Activated naive CD8-positive, alpha-beta T cell treated with anti-CD3 and anti-CD28 coated beads, Interleukin-2, amount 50 U/mL, for 24 hours (primary cell): ENCODE data around the gene CCNY.
"Not testable (repeated sequence)": the region's sequence is repeated elsewhere in the genome, so short reads cannot be mapped to it uniquely, and the experiment has no call there.

Experiments
- ATAC-seq: fragments of 150-1000 bp; cut with Tn5 transposase; one replicate; pipeline ENCODE4 v1.10.0; 2021
- DNase-seq: peaks from one replicate; pipeline ENCODE4 v3.0.0; 2021
- H3K27ac Mint-ChIP-seq: one replicate; pipeline ENCODE4 v1.8.0; 2021; ENCODE audit warnings: mild to moderate bottlenecking, mixed read lengths
- H3K27me3 Mint-ChIP-seq: one replicate; pipeline ENCODE4 v1.8.0; 2021; ENCODE audit warnings: mixed read lengths
- H3K36me3 Mint-ChIP-seq: one replicate; pipeline ENCODE4 v1.8.0; 2021; ENCODE audit warnings: low read depth, mixed read lengths
- H3K4me1 Mint-ChIP-seq: one replicate; pipeline ENCODE4 v1.8.0; 2021; ENCODE audit warnings: mixed read lengths
- H3K4me3 Mint-ChIP-seq: one replicate; pipeline ENCODE4 v1.8.0; 2021; ENCODE audit warnings: mild to moderate bottlenecking, moderate library complexity, mixed read lengths
- H3K9me3 Mint-ChIP-seq: one replicate; pipeline ENCODE4 v1.8.0; 2021; ENCODE audit warnings: mixed read lengths

Gene CCNY

DNA sequence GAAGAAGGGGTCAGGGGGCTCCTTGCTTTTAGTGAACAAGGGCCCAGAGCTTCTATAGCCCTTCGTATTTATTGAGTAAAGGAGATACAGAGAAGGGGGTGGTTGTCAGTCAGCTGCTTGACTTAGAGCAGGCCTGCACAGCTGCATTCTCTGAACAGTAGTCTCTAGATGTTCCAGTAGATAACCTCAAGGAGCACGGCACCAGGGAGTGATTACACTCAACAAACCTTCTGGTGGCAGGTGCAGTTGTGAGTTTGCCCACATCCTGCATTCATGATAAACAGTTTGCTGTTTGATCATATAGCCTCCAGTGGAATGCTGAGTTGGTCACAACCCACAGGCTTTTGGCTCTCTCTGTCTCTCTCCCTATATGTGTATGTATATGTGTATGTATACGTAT lies 198.8 kb downstream of the CCNY start:
- Mint-ChIP-seq H3K9me3 (peaks cover 29% of the 10 kb centered on the region), H3K27me3 (no peaks in the 10 kb centered on the region), H3K36me3 (peaks cover 80% of the 10 kb centered on the region), H3K4me1 (peaks cover 3% of the 10 kb centered on the region), H3K4me3 (no peak overlapping the region), H3K27ac (no peak overlapping the region)
- DNase-seq (no peak), ATAC-seq (no peak)

DNA sequence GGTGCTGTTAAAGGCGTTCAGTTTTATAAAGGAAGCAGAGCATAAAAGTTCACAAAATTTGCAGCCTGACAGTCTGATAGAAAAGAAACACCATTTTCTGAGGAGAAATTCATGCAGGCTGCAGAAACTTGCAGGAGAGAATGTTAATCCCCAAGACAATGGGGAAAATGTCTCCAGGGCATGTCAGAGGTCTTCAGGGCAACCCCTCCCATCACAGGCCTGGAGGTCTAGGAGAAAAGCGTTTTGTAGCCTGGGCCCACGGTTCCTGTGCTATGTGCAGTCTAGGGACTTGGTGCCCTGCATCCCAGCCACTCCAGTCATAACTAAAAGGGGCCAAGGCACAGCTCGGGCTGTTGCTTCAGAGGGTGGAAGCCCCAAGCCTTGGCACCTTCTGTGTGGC lies 200.5 kb downstream of the CCNY start:
- Mint-ChIP-seq H3K4me1 (peaks cover 15% of the 10 kb centered on the region), H3K36me3 (peaks cover 77% of the 10 kb centered on the region), H3K9me3 (peaks cover 34% of the 10 kb centered on the region), H3K27me3 (no peaks in the 10 kb centered on the region), H3K27ac (no peak overlapping the region), H3K4me3 (no peak overlapping the region)
- DNase-seq: no peak
- ATAC-seq: no peak

GRCh38 chr10:35537925-35538324 lies 201.6 kb downstream of the CCNY start:
- not testable (repeated sequence) for H3K27ac Mint-ChIP-seq
- peaks cover 75% of the 10 kb centered on the region for H3K36me3 Mint-ChIP-seq

DNA sequence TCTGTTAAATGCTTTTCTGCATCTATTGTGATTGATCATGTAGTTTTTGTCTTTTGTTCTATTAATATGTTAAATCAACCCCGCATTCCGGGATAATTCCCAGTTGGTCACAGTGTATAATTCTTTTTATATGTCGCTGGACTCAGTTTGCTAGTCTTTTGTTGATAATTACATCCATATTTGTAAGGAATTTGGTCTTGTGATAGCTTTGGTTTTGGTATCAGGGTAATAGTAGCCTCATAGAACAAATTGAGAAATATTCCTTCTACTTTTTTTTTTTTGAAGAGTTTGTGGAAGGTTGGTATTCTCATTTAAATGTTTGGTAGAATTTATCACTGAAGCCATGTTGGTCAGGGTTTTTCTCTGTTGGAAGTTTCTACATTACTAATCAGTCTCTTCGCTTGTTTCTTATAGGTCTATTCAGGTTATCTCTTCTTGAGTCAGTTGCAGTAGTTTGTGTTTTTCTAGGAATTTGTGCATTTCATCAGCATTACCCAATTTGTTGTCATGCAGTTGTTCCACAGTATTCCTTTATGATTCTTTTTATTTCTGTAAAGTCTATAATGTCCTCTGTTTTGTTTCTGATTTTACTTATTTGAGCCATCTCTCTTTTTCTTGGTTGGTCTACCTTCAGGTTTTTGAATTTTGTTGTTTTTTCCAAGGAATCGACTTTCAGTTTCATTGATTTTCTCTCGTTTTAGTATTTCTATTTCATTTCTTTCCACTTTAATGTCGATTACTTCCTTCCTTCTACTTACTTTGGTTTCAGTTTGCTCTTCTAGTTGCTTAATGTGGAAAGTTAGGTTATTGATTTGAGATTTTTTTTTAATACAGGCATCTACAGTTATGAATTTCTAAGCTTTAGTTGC lies 204.2 kb downstream of the CCNY start:
- no peak for DNase-seq
- H3K9me3 Mint-ChIP-seq: peaks cover 18% of the 10 kb centered on the region
- H3K27me3 Mint-ChIP-seq: no peaks in the 10 kb centered on the region
- no peak for ATAC-seq
- H3K4me1 Mint-ChIP-seq: peaks cover 19% of the 10 kb centered on the region
- peak overlapping the region; percentile 62 for H3K27ac Mint-ChIP-seq
- peak overlapping the region; percentile 29 for H3K4me3 Mint-ChIP-seq
- H3K36me3 Mint-ChIP-seq: peaks cover 59% of the 10 kb centered on the region

More at GRCh38 chr10:35537925-35538324, 201.6 kb downstream of the CCNY start:
- not testable (repeated sequence) for DNase-seq, ATAC-seq, H3K27me3 Mint-ChIP-seq, H3K4me3 Mint-ChIP-seq
- Mint-ChIP-seq H3K9me3 (peaks cover 34% of the 10 kb centered on the region), H3K4me1 (peaks cover 19% of the 10 kb centered on the region)

DNA sequence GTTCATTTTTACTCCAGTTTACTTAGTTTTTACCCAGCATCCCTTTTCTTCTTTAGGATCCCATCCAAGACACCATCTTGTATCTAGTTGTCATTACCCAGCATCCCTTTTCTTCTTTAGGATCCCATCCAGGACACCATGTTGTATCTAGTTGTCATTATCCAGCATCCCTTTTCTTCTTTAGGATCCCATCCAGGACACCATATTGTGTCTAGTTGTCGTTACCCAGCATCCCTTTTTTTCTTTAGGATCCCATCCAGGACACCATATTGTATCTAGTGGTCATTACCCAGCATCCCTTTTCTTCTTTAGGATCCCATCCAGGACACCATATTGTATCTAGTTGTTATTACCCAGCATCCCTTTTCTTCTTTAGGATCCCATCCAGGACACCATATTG lies 205.4 kb downstream of the CCNY start:
- no peak for ATAC-seq
- no peaks in the 10 kb centered on the region for H3K27me3 Mint-ChIP-seq
- H3K4me3 Mint-ChIP-seq: no peak overlapping the region
- peaks cover 48% of the 10 kb centered on the region for H3K36me3 Mint-ChIP-seq
- no peak overlapping the region for H3K27ac Mint-ChIP-seq
- H3K4me1 Mint-ChIP-seq: peaks cover 19% of the 10 kb centered on the region
- peaks cover 10% of the 10 kb centered on the region for H3K9me3 Mint-ChIP-seq
- DNase-seq: no peak

GRCh38 chr10:35542303-35542702 lies 206.0 kb downstream of the CCNY start:
- Mint-ChIP-seq H3K4me1 (peaks cover 19% of the 10 kb centered on the region), H3K27me3 (no peaks in the 10 kb centered on the region), H3K9me3 (peaks cover 10% of the 10 kb centered on the region), H3K36me3 (peaks cover 47% of the 10 kb centered on the region), H3K27ac (peak overlapping the region; percentile 6), H3K4me3 (no peak overlapping the region)
- ATAC-seq (no peak), DNase-seq (no peak)

DNA sequence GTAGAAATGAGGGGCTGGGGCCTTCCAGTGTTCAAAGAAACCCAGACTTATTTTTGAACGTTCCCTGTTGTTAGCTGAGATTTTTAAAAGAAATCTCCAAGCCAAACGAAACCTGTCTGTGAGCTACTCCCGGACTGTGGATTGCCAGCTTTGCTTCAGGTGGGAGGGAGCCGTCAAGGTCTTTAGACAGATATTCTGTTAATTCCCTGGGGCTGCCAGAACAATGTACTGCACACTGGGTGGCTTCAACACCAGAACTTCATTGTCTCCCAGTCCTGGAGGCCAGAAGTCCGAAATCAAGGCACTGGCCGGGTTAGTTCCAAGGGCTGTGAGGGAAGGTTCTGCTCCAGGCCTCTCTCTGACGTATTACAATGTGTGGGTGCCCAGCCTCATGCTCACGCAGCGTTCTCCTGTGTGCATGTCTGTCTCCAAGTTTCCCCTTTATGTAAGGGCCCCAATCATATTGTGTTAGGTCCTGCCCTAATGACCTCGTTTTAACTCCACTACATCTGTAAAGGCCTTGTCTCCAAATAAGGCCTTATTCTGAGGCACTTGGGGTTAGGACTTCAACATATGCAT lies 208.9 kb downstream of the CCNY start:
- ATAC-seq (no peak), DNase-seq (no peak)
- H3K4me3 Mint-ChIP-seq: no peak overlapping the region
- H3K27ac Mint-ChIP-seq: no peak overlapping the region
- H3K27me3 Mint-ChIP-seq: no peaks in the 10 kb centered on the region
- H3K36me3 Mint-ChIP-seq: peaks cover 24% of the 10 kb centered on the region
- H3K9me3 Mint-ChIP-seq: peaks cover 5% of the 10 kb centered on the region
- peaks cover 15% of the 10 kb centered on the region for H3K4me1 Mint-ChIP-seq

DNA sequence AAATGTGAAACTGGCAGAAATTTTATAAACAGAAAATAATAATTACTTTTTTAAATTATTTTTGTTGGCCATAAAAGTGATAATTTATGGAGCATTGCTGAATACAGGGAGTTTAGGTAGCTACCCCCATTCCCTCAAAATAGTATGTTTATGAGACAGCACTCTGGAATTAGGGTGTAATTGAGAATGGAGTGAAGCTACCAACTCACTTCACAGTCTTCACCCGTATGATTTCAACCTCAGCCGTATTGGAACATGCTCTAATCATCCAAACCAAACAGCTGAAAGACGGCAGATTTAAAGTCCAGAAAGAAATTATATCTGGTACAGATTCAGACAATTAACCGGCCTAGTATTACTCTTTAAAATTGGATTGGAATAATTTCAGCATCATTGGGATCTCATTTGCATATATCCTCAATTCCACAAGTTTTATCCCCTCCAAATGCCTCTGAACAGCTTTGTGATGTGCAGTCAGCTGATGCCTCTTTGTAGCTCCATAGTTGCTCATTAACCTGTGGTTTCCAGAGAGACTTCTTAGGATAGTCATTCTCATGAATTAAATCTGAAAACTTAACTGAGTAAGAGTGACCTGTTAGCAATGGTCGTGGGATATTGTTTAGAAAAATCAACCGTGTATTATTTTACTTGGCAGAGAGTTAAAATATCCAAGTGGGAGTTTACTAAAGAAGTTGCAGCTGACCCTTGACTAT lies 209.7 kb downstream of the CCNY start:
- Mint-ChIP-seq H3K36me3 (peaks cover 18% of the 10 kb centered on the region), H3K9me3 (no peaks in the 10 kb centered on the region), H3K27ac (no peak overlapping the region), H3K4me1 (peaks cover 7% of the 10 kb centered on the region), H3K27me3 (no peaks in the 10 kb centered on the region), H3K4me3 (no peak overlapping the region)
- DNase-seq (no peak), ATAC-seq (no peak)

- H3K36me3 Mint-ChIP-seq: peaks cover 15% of the 10 kb centered on the region
- peaks cover 4% of the 10 kb centered on the region for H3K4me1 Mint-ChIP-seq
- H3K4me3 Mint-ChIP-seq: no peak overlapping the region
- no peak for ATAC-seq
- H3K27ac Mint-ChIP-seq: no peak overlapping the region
- no peak for DNase-seq
- no peaks in the 10 kb centered on the region for H3K27me3 Mint-ChIP-seq
- no peaks in the 10 kb centered on the region for H3K9me3 Mint-ChIP-seq
Measured at GRCh38 chr10:35546824-35547225, 210.5 kb downstream of the CCNY start.

DNA sequence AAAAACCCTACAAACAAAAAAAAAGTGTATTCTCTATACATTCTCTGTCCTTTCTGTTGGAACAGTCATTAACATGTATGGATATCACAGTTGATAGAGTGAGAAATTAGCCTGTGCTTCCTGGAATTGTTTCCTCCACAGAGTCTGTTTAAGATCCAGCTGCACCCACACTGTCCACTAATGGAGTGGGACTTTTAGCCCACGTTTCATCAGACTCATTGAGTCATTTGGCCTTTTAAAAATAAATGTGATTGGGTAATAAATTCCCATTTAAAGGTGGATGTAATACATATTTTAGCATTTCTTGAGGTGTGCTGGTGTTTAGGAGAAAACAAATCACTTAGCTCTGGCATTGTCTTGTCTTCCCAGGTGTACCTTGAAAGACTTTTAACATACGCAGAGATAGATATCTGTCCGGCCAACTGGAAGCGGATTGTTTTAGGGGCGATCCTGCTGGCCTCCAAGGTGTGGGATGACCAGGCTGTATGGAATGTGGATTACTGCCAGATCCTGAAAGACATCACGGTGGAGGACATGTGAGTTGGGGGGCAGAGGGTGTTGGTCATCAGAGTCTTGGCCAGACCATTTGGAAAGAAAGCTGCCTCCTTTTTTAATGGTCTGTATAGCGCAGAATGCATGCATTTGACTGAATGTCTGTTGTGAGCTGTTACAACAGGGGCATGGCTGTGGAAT lies 216.5 kb downstream of the CCNY start:
- DNase-seq (no peak), ATAC-seq (no peak)
- peaks cover 6% of the 10 kb centered on the region for H3K36me3 Mint-ChIP-seq
- no peak overlapping the region for H3K27ac Mint-ChIP-seq
- H3K4me3 Mint-ChIP-seq: no peak overlapping the region
- no peaks in the 10 kb centered on the region for H3K27me3 Mint-ChIP-seq
- no peaks in the 10 kb centered on the region for H3K9me3 Mint-ChIP-seq
- H3K4me1 Mint-ChIP-seq: no peaks in the 10 kb centered on the region

GRCh38 chr10:35554036-35554435 lies 217.7 kb downstream of the CCNY start:
- Mint-ChIP-seq H3K4me1 (no peaks in the 10 kb centered on the region), H3K9me3 (no peaks in the 10 kb centered on the region), H3K36me3 (peaks cover 9% of the 10 kb centered on the region), H3K4me3 (no peak overlapping the region), H3K27ac (no peak overlapping the region), H3K27me3 (no peaks in the 10 kb centered on the region)
- ATAC-seq (no peak), DNase-seq (no peak)

DNA sequence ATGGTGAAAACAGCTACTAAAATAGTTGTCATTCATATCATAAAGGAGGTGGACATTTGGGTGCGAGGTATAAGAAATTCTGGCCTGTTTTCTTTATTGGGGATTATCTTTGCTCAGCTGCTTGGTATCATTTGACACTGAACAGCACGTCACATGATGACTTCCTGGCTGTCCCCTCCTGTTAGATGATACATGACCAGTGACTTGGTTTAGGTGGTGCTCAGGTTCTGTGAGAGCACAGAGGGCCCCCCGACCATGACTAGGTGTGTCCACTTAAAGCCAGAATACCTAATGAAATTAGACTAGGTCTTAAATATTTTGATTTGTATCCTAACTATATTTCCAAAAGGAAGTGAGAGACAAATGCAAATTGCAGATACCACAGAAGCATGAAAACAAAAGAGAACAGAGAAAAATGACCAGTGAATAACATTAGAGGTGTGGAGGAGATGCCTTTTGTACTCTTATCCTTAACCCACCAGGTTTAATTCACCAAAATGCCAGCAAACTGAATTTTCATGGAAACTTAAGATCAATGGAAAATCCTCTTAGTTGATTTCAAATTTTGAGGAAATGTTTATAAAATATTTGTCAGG lies 218.2 kb downstream of the CCNY start:
- H3K4me1 Mint-ChIP-seq: no peaks in the 10 kb centered on the region
- DNase-seq (no peak), ATAC-seq (no peak)
- H3K4me3 Mint-ChIP-seq: no peak overlapping the region
- H3K27ac Mint-ChIP-seq: no peak overlapping the region
- H3K36me3 Mint-ChIP-seq: peaks cover 9% of the 10 kb centered on the region
- H3K27me3 Mint-ChIP-seq: no peaks in the 10 kb centered on the region
- H3K9me3 Mint-ChIP-seq: no peaks in the 10 kb centered on the region

GRCh38 chr10:35555962-35556930 lies 219.9 kb downstream of the CCNY start:
- no peak for DNase-seq
- H3K27me3 Mint-ChIP-seq: no peaks in the 10 kb centered on the region
- ATAC-seq: no peak
- peaks cover 9% of the 10 kb centered on the region for H3K36me3 Mint-ChIP-seq
- H3K4me1 Mint-ChIP-seq: no peaks in the 10 kb centered on the region
- no peak overlapping the region for H3K27ac Mint-ChIP-seq
- H3K4me3 Mint-ChIP-seq: no peak overlapping the region
- no peaks in the 10 kb centered on the region for H3K9me3 Mint-ChIP-seq
